H1 (cell line): Measurements from ENCODE around the gene LY6G6F. TPM values are rescaled to one million over a fixed set of nuclear protein-coding genes. Genes with fewer than 3 reads are reported as not detected.

ENCODE experiments used
- GABPA ChIP-seq: IDR thresholded peaks from 2 replicates; pipeline ENCODE4 v1.6.1; 2011; ENCODE audit warnings: mild to moderate bottlenecking, low read length, moderate library complexity, borderline replicate concordance; ENCODE audit not compliant: insufficient read depth
- HDAC2 ChIP-seq, 2 experiments: fragments of 300-600 bp in 1 of 2; sonication (generic) in 1 of 2; IDR thresholded peaks; 2 replicates each; pipeline ENCODE4 v1.6.1; 2011 to 2012; ENCODE audit warnings: low read depth in 2 of 2, low read length in 2 of 2, mild to moderate bottlenecking in 2 of 2, moderate library complexity in 2 of 2, borderline replicate concordance in 1 of 2, inconsistent platforms in 1 of 2
- JUN ChIP-seq: IDR thresholded peaks from 2 replicates; pipeline ENCODE4 v1.6.1; 2011; ENCODE audit warnings: low read depth, mild to moderate bottlenecking, improper control_type of control experiment, low read length
- KDM1A ChIP-seq: fragments of 200-600, 300-600 bp; sonication (generic); IDR thresholded peaks from 2 replicates; pipeline ENCODE4 v1.7.1; 2016; ENCODE audit warnings: mild to moderate bottlenecking, low read length, borderline replicate concordance
- SIN3A ChIP-seq, 2 experiments: IDR thresholded peaks in 1 of 2; conservative IDR thresholded peaks in 1 of 2; 2 replicates each; pipeline ENCODE4 v1.6.1; 2011 to 2012; ENCODE audit warnings: low read length in 2 of 2, improper control_type of control experiment in 1 of 2, low read depth in 1 of 2, mild to moderate bottlenecking in 1 of 2
- ZNF274 ChIP-seq: IDR thresholded peaks from 2 replicates; pipeline ENCODE4 v1.7.0; 2012; ENCODE audit warnings: low read length, borderline replicate concordance; ENCODE audit errors: extremely low read depth
- polyA plus RNA-seq, 7 experiments: library from polyadenylated mRNA; depleted of rRNA in 3 of 7; stranded (reverse) in 5 of 7; unstranded in 2 of 7; fragments of >200 nt in 5 of 7; fragments of 200-250 nt in 2 of 7; gene quantifications; 1 replicate in 5 of 7; 2 replicates in 1 of 7; 4 replicates in 1 of 7; pipeline versions ENCODE4 v1.2.1 to v1.2.3, GENCODE V29; 2011 to 2013; ENCODE audit warnings: missing spikeins in 2 of 7, mixed read lengths in 2 of 7
- total RNA-seq: library from RNA; stranded (reverse); fragmentation: NEBNext Ultra II Directional; extraction: Animal tissue kit (Norgen Biotek cat#: 25700); gene quantifications from 2 replicates; pipeline ENCODE4 v1.2.1, GENCODE V29; 2021
- TF ChIP-seq, protein P1 (sequence below): fragments of 300-600 bp; sonication (generic); IDR thresholded peaks from 2 replicates; pipeline ENCODE4 v1.7.1; 2012; ENCODE audit warnings: low read length, moderate library complexity, mild to moderate bottlenecking, inconsistent platforms; ENCODE audit not compliant: insufficient replicate concordance
- TF ChIP-seq, protein P2 (sequence below): IDR thresholded peaks from 2 replicates; pipeline ENCODE4 v1.6.1; 2012; ENCODE audit warnings: inconsistent platforms

LY6G6F gene
- total and polyA plus RNA-seq, 2 of the 8 experiments (the other 6 are each of a cell fraction or from before 2014, with no cell fraction given) = not detected

DNA sequence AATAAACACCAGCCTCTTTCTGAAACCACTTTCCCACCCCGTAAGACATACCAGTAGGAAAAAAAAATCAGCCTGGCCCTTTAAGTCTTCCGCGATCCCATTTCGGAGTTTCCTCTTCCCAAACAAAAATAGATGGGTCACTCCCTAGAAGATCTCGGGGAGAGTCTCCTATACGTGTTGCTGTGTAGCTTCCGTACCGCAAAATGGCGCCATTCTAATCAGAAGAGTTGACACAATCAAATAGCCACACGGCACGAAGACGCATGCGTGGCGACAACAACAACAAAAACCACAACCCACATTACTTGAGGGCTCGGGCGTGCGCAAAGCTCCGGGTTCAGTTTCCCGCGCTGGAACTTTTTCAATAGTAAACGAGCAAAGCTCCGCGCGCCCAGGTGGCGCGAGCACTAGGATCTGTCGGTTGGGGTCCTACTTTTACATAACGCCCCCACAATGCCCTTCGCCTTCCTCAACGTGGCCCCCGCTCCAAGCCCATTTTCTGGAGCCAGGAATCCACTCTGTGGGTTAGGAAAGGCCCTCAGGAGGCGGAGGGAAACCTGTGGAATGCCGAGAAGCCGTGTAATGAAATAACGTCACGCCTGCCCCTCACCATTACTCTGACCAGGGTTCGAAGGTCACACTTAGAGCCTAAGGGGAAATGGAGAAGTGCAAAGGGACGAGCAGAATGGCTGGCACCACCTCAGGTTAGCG, 41.7 kb upstream of the LY6G6F start, which contains the start of gene GPANK1 (continued):
- TF ChIP-seq, protein P1, sequence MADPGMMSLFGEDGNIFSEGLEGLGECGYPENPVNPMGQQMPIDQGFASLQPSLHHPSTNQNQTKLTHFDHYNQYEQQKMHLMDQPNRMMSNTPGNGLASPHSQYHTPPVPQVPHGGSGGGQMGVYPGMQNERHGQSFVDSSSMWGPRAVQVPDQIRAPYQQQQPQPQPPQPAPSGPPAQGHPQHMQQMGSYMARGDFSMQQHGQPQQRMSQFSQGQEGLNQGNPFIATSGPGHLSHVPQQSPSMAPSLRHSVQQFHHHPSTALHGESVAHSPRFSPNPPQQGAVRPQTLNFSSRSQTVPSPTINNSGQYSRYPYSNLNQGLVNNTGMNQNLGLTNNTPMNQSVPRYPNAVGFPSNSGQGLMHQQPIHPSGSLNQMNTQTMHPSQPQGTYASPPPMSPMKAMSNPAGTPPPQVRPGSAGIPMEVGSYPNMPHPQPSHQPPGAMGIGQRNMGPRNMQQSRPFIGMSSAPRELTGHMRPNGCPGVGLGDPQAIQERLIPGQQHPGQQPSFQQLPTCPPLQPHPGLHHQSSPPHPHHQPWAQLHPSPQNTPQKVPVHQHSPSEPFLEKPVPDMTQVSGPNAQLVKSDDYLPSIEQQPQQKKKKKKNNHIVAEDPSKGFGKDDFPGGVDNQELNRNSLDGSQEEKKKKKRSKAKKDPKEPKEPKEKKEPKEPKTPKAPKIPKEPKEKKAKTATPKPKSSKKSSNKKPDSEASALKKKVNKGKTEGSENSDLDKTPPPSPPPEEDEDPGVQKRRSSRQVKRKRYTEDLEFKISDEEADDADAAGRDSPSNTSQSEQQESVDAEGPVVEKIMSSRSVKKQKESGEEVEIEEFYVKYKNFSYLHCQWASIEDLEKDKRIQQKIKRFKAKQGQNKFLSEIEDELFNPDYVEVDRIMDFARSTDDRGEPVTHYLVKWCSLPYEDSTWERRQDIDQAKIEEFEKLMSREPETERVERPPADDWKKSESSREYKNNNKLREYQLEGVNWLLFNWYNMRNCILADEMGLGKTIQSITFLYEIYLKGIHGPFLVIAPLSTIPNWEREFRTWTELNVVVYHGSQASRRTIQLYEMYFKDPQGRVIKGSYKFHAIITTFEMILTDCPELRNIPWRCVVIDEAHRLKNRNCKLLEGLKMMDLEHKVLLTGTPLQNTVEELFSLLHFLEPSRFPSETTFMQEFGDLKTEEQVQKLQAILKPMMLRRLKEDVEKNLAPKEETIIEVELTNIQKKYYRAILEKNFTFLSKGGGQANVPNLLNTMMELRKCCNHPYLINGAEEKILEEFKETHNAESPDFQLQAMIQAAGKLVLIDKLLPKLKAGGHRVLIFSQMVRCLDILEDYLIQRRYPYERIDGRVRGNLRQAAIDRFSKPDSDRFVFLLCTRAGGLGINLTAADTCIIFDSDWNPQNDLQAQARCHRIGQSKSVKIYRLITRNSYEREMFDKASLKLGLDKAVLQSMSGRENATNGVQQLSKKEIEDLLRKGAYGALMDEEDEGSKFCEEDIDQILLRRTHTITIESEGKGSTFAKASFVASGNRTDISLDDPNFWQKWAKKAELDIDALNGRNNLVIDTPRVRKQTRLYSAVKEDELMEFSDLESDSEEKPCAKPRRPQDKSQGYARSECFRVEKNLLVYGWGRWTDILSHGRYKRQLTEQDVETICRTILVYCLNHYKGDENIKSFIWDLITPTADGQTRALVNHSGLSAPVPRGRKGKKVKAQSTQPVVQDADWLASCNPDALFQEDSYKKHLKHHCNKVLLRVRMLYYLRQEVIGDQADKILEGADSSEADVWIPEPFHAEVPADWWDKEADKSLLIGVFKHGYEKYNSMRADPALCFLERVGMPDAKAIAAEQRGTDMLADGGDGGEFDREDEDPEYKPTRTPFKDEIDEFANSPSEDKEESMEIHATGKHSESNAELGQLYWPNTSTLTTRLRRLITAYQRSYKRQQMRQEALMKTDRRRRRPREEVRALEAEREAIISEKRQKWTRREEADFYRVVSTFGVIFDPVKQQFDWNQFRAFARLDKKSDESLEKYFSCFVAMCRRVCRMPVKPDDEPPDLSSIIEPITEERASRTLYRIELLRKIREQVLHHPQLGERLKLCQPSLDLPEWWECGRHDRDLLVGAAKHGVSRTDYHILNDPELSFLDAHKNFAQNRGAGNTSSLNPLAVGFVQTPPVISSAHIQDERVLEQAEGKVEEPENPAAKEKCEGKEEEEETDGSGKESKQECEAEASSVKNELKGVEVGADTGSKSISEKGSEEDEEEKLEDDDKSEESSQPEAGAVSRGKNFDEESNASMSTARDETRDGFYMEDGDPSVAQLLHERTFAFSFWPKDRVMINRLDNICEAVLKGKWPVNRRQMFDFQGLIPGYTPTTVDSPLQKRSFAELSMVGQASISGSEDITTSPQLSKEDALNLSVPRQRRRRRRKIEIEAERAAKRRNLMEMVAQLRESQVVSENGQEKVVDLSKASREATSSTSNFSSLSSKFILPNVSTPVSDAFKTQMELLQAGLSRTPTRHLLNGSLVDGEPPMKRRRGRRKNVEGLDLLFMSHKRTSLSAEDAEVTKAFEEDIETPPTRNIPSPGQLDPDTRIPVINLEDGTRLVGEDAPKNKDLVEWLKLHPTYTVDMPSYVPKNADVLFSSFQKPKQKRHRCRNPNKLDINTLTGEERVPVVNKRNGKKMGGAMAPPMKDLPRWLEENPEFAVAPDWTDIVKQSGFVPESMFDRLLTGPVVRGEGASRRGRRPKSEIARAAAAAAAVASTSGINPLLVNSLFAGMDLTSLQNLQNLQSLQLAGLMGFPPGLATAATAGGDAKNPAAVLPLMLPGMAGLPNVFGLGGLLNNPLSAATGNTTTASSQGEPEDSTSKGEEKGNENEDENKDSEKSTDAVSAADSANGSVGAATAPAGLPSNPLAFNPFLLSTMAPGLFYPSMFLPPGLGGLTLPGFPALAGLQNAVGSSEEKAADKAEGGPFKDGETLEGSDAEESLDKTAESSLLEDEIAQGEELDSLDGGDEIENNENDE = no peak
- TF ChIP-seq ZNF274 = no peak
- TF ChIP-seq GABPA = no peak
- TF ChIP-seq KDM1A = no peak
- peak; percentile 49 to 54; a peak in 1 of 4 replicates for TF ChIP-seq SIN3A (conservative IDR thresholded peaks at IDR 0.05 in 1 of 2, IDR thresholded peaks at IDR 0.05 in 1 of 2; ENCODE audit: low read depth in 1 of 2, low read length in 2 of 2)
- TF ChIP-seq, protein P2, sequence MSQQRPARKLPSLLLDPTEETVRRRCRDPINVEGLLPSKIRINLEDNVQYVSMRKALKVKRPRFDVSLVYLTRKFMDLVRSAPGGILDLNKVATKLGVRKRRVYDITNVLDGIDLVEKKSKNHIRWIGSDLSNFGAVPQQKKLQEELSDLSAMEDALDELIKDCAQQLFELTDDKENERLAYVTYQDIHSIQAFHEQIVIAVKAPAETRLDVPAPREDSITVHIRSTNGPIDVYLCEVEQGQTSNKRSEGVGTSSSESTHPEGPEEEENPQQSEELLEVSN = peak; percentile 82
- 0 out of 4 replicates have a peak, but pooled peaks of 1 of the 2 experiments have one; percentile 20 for TF ChIP-seq HDAC2 (IDR thresholded peaks at IDR 0.05; ENCODE audit: borderline replicate concordance in 1 of 2, low read depth in 2 of 2, low read length in 2 of 2)
- no peak for TF ChIP-seq JUN
